A549 treated with Hydrocortisone at 1 μM for 4 hours (cell line): Measurements from ENCODE around the gene VTA1. TPM values are rescaled to one million over a fixed set of nuclear protein-coding genes. Genes with fewer than 3 reads are reported as not detected.

ENCODE experiments used
- total RNA-seq: library from RNA; stranded (reverse); fragments of 200-300 nt; extraction: Qiagen RNA extraction; gene quantifications from 5 replicates; pipeline ENCODE4 v1.2.3, GENCODE V29; 2022

VTA1 gene
- total RNA-seq, result 37.9 to 46.0 TPM (median 44.4 TPM) in 5 replicates

GRCh38 chr6:142146828-142147662 is at the start of gene VTA1, which contains the start of gene NMBR:
Gene VTA1, plus strand, starts transcription at chr6:142147263. Its CDS starts 25 bp downstream, at chr6:142147288.
Gene NMBR, minus strand, starts transcription at chr6:142147122. Its CDS starts 58,464 bp downstream, at chr6:142088658.

GRCh38 chr6:142132625-142133024 is 14.4 kb upstream of the VTA1 start, which contains the start of gene GJE1:
Gene GJE1, plus strand, starts transcription at chr6:142132925. Its CDS starts 234 bp downstream, at chr6:142133159.

Other genes with a start within 250 kb of the VTA1 start
- not detected in 5 replicates for gene GJE1, start 14.3 kb upstream of the VTA1 start, total RNA-seq
- gene NMBR, start 141 bp upstream of the VTA1 start, total RNA-seq, result not detected in 5 replicates
- 43.1 to 79.0 TPM (median 64.0 TPM) in 5 replicates for gene ADGRG6, start 154.7 kb downstream of the VTA1 start, total RNA-seq